ENCODE results near the gene FRMD5.
"Not testable (repeated sequence)": the region's sequence is repeated elsewhere in the genome, so short reads cannot be mapped to it uniquely, and the experiment has no call there.

FRMD5 gene

DNA sequence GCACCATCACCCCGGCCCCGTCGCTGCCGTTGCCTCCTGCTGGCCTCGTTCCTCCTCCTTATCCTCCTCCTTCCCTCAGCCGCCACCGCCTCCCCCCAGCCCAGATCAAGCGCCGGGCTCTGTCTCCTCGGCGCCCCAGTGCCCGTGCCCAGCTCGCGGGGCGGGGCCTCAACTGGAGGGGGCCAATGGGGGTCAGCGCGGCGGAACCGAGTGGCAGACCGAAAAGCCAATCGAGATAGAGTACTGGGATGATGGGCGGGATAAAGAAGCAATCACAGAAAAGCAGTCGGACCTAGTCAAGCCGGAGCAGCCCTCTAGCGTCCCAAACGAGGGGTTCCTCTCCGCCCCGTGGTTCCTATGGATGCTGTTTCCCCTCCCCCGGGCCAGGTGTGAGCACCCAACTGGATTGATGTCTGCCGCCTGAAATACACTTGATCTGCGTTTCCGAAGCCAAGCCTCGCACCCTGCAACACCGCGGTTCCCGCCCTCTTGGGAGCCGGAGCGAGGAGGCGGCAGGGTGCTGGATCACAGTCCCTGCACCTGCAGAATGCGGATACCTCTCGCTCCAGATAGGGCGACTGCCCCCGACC lies at the start of gene FRMD5:
FRMD5 (minus strand) TSS at position 121 of the 590 bp plus-strand sequence.
- DNase-seq, result peak; percentile 84

DNA sequence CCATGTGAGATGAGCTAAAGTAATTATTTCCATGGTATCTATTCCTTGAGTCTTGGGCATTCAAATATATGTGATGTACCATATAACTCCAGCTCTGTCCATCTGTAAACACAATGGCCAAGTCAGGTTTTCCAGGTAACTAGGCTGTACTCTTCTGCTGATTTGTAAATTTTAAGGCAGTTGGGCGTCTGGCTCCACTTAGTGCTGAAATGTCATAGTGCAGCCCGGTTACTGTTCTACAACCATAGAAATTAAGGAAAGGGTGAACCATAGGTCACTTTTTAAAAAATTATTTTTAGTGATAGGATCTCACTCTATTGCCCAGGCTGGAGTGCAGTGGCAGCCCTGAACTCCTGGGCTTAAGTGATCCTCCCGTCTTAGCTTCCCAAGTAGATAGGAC lies 48.8 kb upstream of the FRMD5 start:
- DNase-seq, result no peak

DNA sequence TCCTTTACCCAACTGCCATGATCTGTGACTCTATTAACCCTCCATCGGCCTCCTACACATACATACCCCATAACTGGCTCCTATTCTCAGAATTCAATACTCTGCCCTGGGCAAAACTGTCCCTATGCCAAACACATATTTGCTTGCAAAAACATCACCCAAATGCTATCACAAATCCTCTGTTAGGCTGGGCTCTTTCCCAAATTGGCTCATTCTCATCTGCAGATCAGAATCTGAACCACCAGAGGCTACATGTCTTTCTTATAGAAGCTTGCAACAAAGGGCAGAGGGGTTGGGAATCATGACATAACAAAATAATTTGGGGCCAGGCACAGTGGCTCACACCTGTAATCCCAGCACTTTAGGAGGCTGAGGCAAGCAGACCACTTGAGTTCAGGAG lies 48.1 kb upstream of the FRMD5 start:
- DNase-seq, result no peak

DNA sequence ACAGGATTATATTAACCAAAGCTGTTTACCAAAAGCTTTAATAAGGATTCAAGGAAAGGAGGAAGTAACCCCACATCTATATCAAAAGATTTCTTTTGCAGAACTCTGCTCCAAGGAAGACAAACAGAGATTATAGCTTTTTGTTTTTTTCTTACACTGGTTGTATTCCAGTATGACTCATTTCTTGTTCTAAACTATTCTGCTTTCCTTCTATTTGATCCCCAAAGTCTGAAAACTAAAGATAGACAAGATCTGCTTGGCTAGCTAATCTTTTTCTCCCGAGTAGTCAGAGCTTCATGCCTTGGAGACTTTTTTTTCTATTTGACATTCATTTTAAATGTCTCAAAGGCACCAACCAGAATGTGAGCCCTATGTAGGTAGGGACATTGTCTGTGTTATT lies 36.8 kb upstream of the FRMD5 start:
- DNase-seq, result no peak

DNA sequence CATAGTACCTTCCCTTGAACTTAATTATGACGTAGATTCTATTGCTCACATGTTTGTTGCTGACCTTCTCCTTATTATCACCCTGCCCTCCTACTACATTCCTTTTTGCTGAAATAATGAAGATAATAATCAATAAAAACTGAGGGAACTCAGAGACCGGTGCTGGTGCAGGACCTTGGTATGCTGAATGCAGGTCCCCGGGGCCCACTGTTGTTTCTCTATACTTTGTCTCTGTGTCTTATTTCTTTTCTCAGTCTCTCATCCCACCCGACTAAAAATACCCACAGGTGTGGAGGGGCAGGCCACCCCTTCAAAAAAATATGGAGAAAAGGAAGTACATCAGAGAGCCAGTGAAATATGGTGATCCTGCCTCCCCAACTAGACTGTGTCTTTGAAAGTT lies 34.2 kb upstream of the FRMD5 start:
- not testable (repeated sequence) for DNase-seq

DNA sequence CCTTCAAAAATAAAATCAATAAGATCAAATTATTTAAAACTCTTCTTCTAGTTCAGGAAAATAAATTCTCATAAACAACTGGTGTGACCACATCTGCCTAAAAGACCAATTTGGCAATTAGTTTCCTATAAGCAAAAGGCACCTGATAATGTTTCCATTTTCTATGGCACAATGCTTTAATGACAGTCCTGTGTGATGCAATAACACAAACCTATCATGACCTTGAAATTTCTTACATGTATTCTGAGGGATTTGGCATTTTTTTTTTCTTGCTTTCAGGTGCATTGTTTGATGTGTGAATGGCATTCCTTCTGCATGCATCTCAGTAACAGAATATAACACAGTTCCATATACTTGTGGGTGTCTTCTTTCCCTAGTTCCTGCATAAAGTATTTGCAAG lies 32.5 kb upstream of the FRMD5 start:
- no peak for DNase-seq

DNA sequence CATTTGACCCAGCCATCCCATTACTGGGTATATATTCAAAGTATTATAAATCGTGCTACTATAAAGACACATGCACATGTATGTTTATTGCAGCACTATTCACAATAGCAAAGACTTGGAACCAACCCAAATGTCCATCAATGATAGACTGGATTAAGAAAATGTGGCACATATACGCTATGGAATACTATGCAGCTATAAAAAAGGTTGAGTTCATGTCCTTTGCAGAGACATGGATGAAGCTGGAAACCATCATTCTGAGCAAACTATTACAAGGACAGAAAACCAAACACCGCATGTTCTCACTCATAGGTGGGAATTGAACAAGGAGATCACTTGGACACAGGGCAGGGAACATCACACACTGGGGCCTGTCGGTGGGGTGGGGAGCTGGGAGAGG lies 31.9 kb upstream of the FRMD5 start:
- not testable (repeated sequence) for DNase-seq

DNA sequence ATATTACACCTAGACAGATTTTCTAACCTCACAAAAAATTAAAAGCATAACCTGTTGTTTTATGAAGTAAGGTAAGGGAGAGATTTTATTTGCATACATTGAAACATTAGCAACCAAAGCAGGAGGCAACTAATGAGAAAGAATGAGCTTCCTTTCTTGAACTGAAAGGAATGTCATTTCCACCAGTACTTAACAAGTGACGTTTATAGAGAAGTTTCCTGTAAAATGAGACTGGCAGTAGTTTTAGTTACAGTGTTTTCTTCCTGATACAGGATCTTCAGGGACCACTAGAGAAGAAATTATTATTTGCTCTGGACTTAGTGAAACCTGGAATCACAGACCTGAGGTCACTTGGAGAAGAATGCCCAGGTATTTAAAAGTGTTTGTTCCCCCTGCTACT lies 27.4 kb upstream of the FRMD5 start:
- no peak for DNase-seq

DNA sequence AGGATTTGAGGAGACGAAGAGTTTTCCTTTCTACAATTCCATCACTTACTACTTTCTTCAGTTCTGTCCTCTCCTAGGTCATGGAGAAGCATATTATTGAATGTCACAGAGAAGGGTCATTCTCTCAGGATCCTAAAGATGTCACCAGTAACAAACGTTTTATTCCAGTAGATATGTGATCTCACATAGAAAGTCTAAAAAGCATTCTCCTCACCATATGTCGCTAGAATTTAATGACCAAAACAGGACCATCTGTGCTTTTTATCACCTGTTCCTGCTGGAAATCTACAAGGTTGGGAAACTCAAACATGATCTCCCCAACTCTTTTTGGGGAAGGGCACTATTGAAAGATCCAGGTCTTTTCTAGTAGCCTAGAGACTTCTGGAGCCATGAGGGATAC lies 24.0 kb upstream of the FRMD5 start:
- no peak for DNase-seq

DNA sequence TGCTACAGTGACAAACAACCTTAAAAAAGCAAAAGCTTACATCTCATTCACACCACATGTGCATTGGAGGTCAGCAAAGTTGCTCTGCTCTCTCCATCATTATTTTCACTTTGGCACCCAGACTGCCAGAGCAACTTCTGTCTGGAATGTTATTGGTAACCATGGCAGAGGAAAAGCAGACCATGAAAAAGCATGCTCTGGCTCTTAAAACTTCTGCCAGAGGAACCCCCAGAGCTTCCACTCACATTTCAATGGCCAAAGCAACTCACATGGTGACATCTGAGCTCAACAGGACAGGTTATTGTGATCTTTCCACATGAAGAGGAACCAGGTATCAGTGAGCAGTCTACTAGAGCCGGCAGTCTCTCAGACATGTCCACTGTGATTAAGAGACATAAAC lies 21.9 kb upstream of the FRMD5 start:
- no peak for DNase-seq

DNA sequence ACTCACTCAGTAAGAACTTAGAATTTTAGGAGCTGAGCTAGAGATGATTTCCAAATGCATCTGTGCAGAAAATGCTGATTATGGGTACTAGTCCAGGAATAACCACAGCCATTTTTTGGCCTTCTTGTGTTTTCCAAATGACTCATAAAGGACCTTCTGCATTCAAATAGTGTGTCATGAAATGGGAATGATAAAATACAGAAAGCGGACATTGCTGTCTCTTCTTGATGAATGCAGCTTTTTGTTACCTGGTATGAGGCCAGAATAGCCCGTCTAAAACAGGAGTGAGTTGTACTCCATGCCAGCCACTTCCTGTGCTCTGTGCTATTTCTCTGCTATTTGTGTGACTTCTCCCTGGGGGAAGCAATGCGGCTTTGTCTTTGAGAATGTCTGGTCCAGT lies 20.5 kb upstream of the FRMD5 start:
- no peak for DNase-seq

DNA sequence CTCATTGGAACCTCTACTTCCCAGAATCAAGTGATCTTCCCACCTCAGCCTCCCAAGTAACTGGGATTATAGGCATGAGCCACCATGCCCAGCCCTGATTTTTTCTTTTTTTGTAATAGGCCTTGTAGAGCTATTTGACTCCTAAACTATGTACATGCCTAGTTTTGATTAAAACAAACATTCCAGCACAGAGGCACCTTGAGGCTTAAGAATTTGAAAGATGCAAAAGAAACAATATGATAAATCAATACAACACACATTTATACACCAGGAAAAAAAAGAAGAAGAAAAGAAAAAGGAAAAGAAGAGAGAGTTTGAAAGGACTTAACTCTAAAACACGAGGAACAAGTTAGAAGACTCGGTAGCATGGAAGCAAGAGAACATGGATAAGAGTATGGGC lies 13.9 kb upstream of the FRMD5 start:
- no peak for DNase-seq

DNA sequence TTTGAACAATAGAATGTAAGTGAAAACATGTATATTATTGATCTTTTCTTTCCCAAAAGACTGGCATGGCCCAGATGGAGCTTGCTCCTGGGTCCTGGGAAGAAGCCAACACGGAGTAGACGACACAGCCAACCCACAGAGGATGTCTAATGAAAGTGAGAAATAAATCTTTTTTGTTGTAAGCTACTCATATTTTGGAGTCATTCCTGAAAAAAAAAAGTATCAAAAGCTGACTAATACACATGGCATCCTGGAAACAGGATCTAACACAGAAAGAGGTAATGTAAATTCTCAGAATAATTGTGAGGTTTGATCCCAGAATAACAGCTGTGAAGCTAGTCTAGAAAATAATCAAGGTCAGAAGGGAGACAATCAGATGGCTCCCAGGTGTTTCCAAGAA lies 12.6 kb upstream of the FRMD5 start:
- DNase-seq, result no peak

DNA sequence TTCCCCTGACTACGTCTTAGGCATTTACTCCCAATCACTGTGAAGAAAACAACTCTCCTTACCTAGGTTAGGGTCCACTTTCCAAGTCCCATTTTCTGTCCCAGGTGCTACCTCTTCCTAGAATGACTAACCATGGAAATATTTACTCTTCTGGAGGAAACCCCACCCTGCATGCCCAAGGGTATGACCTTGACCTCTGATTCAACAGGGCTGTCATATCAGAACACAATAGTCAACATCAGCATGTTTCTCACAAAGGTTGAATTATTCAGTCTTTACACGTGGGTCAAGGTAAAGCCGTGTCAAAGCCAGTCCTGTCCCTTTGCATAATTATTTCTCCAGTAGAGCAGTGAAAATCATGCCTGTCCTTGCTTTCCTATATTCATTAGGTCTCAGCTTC lies 4.3 kb upstream of the FRMD5 start:
- DNase-seq, result no peak

DNA sequence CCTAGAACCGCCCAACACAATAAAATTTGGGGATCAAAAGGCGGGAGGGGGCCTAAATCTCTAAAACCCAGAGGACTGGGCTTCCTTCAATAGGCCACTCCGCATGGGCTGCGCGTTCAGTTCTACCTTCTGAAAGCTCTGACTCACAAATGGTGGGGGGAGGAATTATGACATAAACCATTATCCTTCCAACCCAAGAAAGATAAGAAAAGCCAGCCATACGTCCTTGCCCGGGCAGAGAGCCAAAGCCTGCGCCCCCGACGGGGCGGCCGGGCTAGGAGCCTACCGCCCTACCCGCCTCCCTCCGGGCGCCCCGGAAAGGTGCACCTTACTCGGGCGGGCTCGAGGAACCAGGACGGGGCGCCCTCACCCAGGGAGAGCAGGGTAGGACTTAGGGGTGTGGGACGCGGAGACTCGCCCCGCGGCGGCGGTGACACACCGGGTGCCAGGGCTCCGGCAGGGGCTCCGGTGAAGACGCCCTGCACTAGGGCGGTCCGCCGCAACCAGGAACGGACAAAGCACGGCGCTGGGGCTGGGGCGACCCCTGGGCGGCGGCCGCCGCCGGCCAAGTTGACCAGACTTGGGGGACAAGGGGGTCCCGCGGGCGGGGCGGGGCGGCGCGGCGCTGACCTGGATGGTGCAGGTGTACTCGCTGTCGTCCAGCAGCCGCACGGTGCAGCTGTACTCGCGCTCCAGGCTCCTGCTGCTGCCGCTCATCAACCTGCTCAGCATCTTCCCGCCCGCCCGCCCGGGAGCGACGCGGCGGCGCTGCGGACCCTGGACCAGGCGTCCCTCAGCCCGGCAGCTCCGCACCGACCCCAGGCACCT lies 534 bp downstream of the FRMD5 start:
- DNase-seq, result peak; percentile 30 to 42

DNA sequence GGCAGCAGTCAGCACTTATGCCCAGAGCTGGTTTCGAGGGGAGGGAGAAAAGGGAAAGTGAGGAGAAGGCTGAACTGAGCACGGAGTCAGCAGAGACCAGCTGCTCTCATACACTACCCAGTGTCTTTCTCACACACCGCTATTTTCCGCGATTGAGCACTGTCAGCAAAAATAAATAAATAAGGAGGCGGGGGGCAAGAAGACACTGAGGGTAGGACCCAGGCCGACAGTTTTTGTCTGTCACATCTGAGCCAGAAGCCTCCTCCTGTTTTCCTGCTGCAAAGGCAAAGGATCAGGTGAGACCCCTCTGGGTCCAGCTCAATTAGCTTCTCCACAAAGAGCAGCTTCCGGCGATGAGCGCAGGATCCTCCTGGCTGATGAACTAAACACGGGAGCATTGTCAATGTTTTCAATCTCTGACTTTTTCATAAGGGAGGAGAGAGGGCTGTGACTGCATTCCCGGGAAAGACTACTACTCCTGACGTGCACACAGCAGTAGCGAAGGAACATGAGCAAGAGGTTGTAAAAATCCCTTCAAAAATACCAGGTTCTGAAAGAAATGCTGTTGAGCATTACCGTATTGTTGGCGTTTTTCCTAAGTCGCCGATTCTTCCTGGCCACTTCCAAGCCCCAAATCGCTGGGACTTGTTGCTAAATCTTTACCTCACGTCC lies 1.3 kb downstream of the FRMD5 start:
- peak in 1 of 2 donors; percentile 1 for DNase-seq

DNA sequence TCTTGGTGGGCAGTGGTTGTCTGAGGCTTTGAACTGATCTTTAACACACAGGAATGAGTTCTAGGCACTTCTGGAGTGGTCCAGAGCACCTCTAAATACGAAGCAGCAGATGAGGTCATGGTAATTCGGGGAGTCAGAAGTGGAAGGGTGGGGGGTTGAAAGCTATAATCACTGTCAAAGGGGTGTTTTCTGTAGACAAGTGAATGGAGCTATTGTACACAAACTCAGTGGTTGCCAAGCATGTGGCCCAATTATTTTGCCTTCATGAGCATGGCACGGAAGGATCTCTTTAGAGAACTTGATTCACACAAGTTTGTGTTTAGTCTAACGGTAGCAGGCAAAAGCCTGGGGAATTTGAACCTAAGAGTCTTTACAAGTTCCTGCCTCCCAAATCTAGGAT lies 6.3 kb downstream of the FRMD5 start:
- no peak for DNase-seq

DNA sequence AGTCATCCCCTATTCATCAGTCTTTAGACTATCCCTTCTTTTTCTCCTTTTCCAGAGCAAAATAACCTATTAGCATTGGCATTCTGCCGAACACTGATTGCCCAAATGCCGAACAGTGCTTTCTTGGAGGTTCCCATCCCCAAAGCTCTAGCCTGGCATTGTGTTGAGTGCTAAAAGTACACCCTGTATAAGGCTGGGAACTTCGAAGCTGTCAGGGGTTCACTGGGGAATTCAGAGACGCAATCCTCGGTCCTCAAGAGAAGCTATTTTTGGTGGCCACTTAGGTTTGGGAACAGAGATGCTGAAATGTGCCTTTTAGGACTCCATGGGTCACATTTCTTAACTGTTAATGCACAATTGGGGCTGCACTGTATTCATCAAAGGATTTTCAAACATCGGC lies 8.4 kb downstream of the FRMD5 start:
- DNase-seq, result no peak

DNA sequence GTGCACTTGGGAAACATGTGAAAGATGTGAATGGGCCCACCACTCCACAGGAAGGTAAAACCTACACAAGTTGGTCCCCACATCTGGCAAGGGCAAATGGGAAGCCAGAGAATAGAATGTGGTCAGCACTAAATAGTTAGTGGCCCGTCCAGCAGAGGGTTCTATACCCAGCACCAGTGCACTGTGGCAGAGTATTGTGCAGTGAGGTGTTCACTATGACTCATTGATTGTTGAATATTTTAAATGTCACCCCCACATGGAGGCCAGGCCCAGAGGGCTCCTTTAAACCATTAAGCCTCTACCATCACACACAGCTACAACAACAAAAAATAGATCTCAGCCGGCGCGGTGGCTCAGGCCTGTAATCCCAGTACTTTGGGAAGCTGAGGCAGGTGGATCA lies 11.7 kb downstream of the FRMD5 start:
- no peak for DNase-seq

DNA sequence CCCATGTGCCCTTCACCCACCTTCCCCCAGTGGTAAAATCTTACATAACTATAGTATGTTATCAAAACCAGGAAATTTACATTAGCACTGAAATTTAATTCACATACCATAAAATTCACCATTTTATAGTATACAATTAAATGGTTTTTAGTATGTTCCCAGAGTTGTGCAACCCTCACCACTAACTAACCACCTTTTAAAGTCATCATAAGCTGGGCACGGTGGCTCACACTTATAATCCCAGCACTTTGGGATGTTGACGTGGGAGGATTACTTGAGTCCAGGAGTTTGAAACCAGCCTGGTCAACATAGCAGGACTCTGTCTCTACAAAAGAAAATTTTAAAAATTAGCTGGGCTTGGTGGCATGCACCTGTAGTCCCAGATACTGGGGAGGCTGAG lies 13.7 kb downstream of the FRMD5 start:
- DNase-seq, result no peak

DNA sequence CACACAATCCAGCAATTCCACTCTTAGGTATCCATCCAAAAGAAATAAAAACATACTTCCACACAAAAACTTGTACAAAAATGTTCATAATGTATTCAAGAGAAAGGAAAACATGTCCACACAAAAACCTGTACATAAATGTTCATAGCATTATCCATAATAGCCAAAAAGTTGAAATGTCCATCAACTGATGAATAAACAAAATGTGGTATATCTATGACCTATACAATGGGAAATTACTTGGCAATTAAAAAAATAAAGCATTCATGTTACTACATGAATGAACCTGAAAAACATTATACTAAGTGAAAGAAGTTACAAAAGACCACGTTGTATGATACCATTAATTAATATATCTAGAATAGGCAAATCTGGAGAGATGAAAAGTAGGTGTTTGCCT lies 17.9 kb downstream of the FRMD5 start:
- no peak for DNase-seq

DNA sequence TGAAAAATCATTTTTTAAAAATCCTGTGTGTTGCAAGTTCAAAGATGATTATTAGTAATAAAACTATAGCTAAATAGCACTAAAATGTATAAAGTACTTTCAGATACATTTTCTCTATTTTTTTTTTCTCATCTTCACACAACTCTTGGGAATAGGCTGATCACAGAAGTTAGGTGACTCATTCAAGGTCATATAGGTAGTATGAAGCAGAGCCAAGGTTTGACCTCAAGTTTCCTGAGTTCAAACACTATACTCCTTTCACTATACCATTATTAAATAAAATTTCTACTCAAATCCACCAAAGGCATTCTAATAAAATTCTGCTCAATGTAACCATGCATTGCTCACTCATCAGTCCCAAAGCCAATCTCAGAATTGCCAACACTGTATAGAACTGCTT lies 21.3 kb downstream of the FRMD5 start:
- no peak for DNase-seq

DNA sequence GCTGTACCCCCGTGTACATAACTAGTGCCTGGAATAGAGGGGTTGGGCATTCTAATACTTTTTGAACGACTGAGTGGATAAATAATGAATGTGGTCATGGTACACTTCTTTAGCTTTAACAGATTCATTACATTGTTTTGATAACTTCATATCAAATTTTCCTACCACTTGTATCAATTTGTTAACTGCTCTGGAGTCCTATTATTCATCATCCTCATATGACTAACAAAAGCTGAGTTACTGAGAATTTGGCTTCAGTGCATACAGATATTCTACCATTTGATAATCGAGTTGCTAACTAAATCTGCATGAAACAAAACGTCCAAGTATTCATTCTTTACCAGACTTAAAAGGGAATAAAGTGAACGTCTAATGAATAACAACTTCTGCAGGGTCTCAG lies 31.7 kb downstream of the FRMD5 start:
- no peak for DNase-seq

DNA sequence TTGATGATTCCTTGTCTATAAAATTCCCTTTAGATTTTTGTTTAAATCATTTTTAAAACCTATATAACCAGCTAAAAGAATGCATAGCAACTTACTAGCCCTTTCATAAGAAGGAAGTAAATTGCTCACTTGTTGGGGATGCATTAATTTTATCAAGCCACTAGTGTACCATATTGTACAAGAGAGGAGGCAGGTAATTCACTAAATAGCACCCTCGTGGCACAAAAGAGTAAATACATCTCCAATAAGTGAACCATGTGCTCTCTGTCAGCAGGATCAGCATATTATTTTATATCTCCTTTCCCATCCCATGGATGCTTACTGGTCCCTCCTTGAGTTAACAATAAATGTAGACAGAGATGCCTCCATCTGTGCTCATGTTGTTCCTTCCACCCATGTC lies 34.3 kb downstream of the FRMD5 start:
- DNase-seq, result no peak

All from activated CD4-positive, alpha-beta T cell treated with anti-CD3 and anti-CD28 coated beads for 4 hours (primary cell).